ENCODE measurements around the gene KRTAP1-5. TPM values are rescaled to one million over a fixed set of nuclear protein-coding genes. Genes with fewer than 3 reads are reported as not detected.

KRTAP1-5 gene
- total and polyA plus RNA-seq, 11 donors = not detected

- Histone ChIP-seq H3K4me1 (no peaks in the 10 kb centered on the region), H3K27me3 (peaks cover 0 to 20% (median 7%) of the 10 kb centered on the region in 9 donors), H3K4me3 (no peak overlapping the region), H3K36me3 (no peaks in the 10 kb centered on the region), H3K27ac (no peak overlapping the region), H3K9me3 (peaks cover 0 to 10% (median 0%) of the 10 kb centered on the region in 12 donors)
- intact Hi-C loops (cut with DNase I) = no loop called here
- ATAC-seq (no peak), DNase-seq (no peak)
- TF ChIP-seq POLR2A (IDR thresholded peaks at IDR 0.05) = no peak
- TF ChIP-seq CTCF (IDR thresholded peaks at IDR 0.05) = no peak
- WGBS, 4 donors = 64 to 82% (median 74%) methylated on average over 3 of the region's 3 CpGs
These were observed 2.3 kb downstream of the KRTAP1-5 start for GRCh38 chr17:41024697-41025096.

- H3K36me3 ChIP-seq = no peaks in the 10 kb centered on the region
- intact Hi-C loops (cut with DNase I) = no loop called here
- DNase-seq = no peak
- TF ChIP-seq POLR2A (IDR thresholded peaks at IDR 0.05) = no peak
- TF ChIP-seq CTCF (IDR thresholded peaks at IDR 0.05) = no peak
- no peaks in the 10 kb centered on the region for H3K27me3 ChIP-seq
- no peak overlapping the region for H3K4me3 ChIP-seq
- ATAC-seq = no peak
- peaks cover 0 to 10% (median 0%) of the 10 kb centered on the region in 12 donors for H3K9me3 ChIP-seq
- no peak overlapping the region for H3K27ac ChIP-seq
- H3K4me1 ChIP-seq = no peaks in the 10 kb centered on the region
These were observed 6.7 kb downstream of the KRTAP1-5 start for GRCh38 chr17:41020336-41020735.

- Histone ChIP-seq H3K36me3 (no peaks in the 10 kb centered on the region), H3K4me1 (peaks cover 0 to 2% (median 0%) of the 10 kb centered on the region in 12 donors), H3K4me3 (no peak overlapping the region), H3K9me3 (peaks cover 0 to 10% (median 0%) of the 10 kb centered on the region in 12 donors), H3K27ac (no peak overlapping the region), H3K27me3 (peaks cover 0 to 4% (median 0%) of the 10 kb centered on the region in 9 donors)
- TF ChIP-seq POLR2A (IDR thresholded peaks at IDR 0.05) (no peak), CTCF (IDR thresholded peaks at IDR 0.05) (no peak)
- DNase-seq (no peak), ATAC-seq (no peak)
- intact Hi-C loops (cut with DNase I) = no loop called here
- WGBS, 4 donors = 91 to 96% (median 93%) methylated on average over 2 to 3 of the region's 3 CpGs
These were observed 7.6 kb downstream of the KRTAP1-5 start for GRCh38 chr17:41019415-41019814.

GRCh38 chr17:41018541-41018940 is 8.5 kb downstream of the KRTAP1-5 start:
- peaks cover 0 to 4% (median 0%) of the 10 kb centered on the region in 9 donors for H3K27me3 ChIP-seq
- intact Hi-C loops (cut with DNase I) = no loop called here
- H3K4me1 ChIP-seq = peaks cover 0 to 6% (median 0%) of the 10 kb centered on the region in 12 donors
- TF ChIP-seq POLR2A (IDR thresholded peaks at IDR 0.05) = no peak
- no peak for TF ChIP-seq CTCF (IDR thresholded peaks at IDR 0.05)
- WGBS, 4 donors = 70 to 78% (median 76%) methylated on average over 2 to 3 of the region's 3 CpGs
- no peak for ATAC-seq
- no peak overlapping the region for H3K27ac ChIP-seq
- no peak overlapping the region for H3K4me3 ChIP-seq
- DNase-seq = no peak
- H3K9me3 ChIP-seq = peaks cover 0 to 7% (median 0%) of the 10 kb centered on the region in 12 donors
- H3K36me3 ChIP-seq = no peaks in the 10 kb centered on the region

All from heart left ventricle (tissue), 16 donors.